HG02623 (cell line): ENCODE data around the gene UBXN6.

Experiments used
- ATAC-seq: cut with Tn5 transposase; IDR thresholded peaks from one replicate; pipeline ENCODE4 v1.9.1; 2021; ENCODE audit warnings: moderate library complexity; ENCODE audit not compliant: unreplicated experiment

Gene UBXN6

GRCh38 chr19:4443188-4443587 lies 14.4 kb downstream of the UBXN6 start:
- ATAC-seq, result no peak

DNA sequence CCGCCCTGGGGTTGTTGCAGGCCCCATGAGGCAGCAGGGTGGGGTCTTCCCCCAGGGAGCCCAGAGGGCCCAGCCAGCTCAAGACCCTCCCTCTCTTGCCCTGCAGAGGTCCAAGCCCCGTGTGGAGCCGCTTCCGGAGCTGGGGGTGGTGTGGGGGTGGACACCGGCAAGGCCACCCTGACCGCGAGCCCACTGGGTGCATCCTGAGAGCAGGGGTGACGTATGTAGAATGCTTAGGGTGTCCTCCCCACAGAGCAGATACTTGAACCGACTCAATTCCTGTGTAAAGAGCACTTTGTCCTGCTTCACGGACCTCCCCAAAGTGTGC lies 14.8 kb downstream of the UBXN6 start:
- ATAC-seq, result no peak

GRCh38 chr19:4441994-4442818 lies 15.4 kb downstream of the UBXN6 start:
- no peak for ATAC-seq

- ATAC-seq, result no peak
Measured at GRCh38 chr19:4439243-4439642, 18.4 kb downstream of the UBXN6 start.

DNA sequence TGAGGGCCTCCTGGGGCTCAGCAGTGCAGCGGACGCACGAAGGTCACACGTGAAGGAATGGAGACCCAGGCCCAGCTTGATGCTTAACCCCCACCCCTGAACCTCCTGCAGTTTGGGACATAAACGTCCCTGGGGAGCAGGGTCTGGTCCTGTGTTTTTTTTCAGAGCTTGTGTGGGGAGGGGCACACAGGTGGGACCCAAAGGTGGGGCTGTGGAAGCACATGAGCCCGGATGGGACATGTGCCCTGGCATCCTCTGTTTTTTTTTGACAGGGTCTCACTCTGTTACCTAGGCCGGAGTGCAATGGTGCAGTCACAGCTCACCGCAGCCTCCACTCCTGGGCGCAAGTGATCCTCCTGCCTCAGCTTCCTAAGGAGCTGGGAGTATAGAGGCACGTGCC lies 20.5 kb downstream of the UBXN6 start:
- ATAC-seq, result no peak

DNA sequence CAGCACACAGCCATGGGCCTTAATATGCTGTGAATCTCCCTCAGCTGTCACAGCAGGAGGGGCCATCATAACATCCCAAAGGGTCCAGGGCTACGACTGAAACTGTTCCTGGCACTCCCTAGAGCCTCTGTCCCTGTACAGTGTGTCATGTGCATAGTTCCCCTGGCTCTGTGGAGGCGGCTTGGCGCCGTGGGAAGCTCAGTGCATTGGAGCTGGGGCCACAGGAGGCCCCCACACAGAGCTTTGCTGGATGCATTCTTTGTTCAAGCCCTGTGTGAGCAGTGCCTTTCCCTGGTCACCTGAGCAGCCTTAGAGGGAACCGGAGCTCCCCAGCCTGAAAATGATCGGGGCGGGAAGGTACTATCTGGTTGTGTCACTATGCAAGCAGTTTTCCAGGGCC lies 21.4 kb downstream of the UBXN6 start:
- no peak for ATAC-seq

GRCh38 chr19:4434391-4434790 lies 23.2 kb downstream of the UBXN6 start:
- ATAC-seq, result no peak

DNA sequence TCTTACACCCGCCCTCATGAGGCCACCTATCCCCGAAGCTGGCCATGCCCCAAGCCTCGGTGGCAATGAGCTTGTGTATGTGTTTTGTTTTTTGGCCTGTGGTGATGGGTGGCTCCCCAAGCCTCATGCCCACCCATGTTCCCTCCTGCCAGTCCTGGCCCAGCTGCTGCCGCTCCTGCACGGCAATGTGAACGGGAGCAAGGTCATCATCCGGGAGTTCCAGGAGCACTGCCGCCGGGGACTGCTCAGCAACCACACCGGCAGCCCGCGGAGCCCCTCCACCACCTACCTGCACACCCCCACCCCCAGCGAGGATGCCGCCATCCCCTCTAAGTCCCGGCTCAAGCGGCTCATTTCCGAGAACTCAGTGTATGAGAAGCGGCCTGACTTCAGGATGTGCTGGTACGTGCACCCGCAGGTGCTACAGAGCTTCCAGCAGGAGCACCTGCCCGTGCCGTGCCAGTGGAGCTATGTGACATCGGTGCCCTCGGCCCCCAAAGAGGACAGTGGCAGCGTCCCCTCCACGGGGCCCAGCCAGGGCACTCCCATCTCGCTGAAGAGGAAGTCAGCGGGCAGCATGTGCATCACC lies 24.6 kb downstream of the UBXN6 start:
- ATAC-seq, result no peak

- peak; percentile 41 for ATAC-seq
Measured at GRCh38 chr19:4431808-4432674, 25.6 kb downstream of the UBXN6 start.

DNA sequence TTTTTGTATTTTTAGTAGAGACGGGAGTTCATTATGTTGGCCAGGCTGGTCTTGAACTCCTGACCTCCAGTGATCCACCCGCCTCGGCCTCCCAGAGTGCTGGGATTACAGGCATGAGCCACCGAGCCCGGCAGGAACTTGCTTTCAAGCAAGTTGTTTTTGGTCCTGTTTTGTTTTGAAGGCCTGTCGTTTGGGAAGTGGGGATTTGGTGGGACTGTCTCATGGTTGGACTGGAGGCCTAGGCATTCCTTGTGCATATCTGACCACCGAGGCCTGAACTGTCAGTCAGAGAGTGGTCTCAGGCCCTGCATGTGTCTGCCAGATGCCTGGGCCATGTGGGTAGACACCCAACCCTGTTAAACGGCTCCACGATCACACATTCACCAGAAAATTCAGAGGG lies 26.3 kb downstream of the UBXN6 start:
- ATAC-seq, result no peak

DNA sequence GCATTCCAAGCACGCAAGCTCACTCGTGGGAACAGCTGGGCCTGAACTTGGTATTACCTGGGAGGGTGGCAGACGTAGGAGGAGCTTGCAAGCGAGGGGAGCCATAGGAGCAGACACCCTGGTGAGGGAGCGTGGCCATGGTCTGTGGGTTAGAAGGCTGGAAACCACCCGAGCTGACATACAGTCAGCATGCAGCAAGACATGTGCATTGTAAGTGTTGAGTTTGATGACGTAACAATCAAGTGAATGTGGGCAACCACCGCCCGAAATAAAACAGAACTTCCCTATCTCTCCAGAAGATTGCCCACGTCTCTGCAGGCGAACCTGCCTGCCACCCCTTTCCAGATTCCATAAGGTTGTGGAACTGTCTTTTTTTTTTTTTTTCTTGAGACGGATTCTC lies 26.8 kb downstream of the UBXN6 start:
- ATAC-seq, result no peak

DNA sequence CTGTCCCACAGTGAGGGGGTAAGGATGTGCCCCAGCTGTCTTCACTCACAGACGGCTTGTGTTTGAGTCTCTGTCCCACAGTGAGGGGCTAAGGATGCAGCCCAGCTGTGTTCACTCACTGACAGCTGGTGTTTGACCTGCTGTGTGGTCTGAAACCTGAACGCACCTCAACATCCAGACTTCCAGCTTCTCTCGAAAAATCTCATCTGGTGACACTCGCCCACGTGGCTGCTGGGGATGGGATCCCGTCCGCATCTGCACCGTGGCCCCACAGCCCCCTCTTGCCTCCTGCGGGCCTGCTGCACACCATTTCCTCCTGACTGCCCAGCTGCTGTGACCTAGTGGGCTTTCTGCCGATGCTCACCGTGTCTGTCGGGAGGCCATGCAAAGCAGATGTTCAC lies 27.8 kb downstream of the UBXN6 start:
- no peak for ATAC-seq

DNA sequence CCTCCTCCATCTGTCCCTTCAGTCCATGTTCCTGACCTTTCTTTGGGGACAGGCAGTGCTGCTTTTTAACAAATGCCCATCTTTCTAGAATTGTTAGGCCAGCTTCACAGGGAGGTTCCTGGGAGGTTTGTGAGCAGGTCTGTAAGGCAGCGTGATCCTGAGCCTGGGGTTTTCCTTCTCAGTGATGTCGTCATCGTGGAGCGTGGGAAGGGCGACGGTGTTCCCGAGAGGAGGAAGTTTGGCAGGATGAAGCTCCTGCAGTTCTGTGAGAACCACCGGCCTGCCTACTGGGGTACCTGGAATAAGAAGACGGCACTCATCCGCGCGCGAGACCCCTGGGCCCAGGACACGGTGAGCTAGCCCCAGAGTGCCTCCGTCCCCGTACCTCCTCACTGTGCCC lies 28.3 kb downstream of the UBXN6 start:
- no peak for ATAC-seq

- ATAC-seq, result no peak
Measured at GRCh38 chr19:4428326-4428975, 29.1 kb downstream of the UBXN6 start.

DNA sequence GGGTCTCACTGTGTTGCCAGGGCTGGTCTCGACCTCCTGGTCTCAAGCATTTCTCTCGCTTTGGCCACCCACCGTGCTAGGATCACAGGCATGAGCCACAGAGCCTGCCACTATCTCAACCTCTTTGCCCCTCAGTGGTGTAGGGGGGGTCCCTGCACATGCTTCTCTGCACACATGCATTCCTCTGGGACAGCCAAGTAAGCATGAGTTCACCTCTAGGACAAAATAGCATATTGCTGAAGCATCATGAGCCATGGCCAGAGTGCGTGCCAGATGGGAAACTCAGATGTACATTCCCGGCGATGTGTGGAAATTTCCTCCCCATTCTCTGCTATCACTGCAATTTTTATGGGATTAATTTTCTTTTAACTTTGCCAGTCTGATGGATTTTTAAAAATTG lies 32.1 kb downstream of the UBXN6 start:
- ATAC-seq, result no peak

DNA sequence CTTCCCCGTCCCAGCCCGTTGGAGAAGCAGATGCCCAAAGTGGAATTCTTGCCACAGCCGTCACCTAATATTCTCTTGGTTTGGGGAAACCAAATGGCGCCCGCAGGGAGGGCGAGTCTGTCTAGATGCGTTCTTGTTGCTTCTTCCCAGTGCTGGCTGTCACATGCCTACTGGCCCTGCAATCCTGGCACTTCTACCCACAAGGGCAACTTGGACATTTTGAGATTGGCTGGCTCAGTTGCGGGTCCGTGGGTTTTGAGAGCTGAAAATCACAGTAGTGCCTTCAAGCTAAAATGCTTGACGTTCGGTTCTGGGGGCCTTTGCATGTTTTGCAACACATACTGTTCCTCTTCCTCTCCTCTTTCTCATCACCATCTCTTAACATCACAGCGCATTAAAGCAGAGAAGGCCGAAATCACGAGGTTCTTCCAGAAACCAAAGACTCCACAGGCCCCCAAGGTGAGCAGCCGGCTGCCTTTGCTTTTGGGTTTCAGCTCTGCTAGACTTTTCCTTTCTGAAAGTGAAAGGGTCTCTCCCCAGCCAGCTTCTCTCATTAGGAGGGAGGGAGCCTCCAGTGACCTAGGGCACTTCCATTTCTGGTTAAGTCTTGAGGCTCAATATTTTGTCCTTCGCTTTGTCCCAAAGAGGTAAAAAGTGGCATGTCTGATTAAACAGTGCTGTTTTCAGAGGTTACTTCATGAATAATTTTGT lies 34.0 kb downstream of the UBXN6 start:
- no peak for ATAC-seq

DNA sequence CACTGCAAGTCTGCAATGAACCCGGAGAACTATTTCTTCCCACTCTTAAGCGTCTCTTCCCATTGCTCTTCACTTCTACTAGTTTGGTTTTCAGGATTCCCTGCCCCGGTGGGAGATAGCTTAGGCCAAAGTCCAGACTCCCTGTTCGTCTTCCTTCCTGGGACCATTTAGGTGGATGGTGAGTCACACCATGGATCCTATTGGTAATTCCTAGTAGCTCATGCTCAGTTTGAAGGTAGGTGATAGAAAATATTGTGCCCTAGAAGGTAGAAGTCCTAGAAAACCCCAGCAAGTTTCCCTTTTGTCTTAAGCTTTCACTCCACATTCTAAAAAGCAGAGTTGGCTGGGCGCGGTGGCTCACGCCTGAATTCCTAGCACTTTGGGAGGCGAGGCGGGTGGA lies 41.3 kb downstream of the UBXN6 start:
- no peak for ATAC-seq

DNA sequence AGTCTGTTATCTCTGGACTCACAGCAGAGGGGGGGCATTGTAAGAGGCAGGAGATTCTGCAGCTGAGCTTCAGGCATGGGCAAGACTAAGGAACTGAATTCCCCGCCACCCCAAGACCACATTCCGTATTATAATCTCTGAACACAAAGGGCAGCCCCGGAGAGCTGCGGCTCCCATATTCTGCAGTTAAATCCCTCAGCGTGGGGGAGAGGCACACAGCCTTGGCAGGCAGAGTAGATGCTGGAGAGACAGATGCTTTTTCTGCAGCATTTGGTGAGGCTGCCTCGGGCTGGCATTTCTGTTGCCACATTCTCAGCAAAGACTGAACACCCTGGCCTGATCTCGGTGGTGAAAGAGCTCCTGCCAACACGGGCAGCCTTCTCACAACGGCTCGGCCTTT lies 42.2 kb downstream of the UBXN6 start:
- no peak for ATAC-seq

GRCh38 chr19:4414800-4415321 lies 42.7 kb downstream of the UBXN6 start:
- ATAC-seq, result no peak

DNA sequence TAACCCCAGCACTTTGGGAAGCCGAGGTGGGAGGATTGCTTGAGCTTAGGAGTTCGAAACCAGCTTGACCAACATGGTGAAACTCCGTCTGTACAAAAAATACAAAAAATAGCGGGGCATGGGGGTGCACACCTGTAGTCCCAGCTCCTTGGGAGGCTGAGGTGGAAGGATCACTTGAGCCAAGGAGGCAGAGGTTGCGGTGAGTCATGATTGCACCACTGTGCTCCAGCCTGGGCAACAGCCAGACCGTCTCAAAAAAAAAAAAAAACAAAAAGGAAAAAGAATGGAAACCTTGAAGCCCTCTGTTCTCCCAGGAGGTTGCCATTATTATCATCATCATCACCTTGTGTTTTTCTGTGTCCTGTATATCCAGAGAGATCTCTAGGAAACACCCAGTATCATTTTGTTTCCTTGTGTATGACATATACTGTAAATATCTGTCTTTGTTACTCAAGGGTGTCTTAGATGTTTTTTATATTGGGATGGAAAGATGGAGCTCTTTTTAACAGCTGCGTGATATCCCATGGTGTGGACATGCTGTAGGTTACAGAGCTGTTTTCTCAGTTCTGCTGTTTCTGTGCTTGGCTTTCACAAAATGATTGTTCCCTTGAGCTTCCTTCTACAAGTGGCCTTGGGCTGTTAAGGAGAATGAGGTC lies 43.3 kb downstream of the UBXN6 start:
- no peak for ATAC-seq
